ENCODE results near the gene ZNF692.

ZNF692 gene

GRCh38 chr1:248824301-248824700 is 34.6 kb downstream of the ZNF692 start:
- DNase-seq (ENCODE audit: low read depth) = no peak

GRCh38 chr1:248823517-248824001 is 35.3 kb downstream of the ZNF692 start:
- no peak for DNase-seq (ENCODE audit: low read depth)

GRCh38 chr1:248822148-248823032 is 36.5 kb downstream of the ZNF692 start:
- no peak for DNase-seq (ENCODE audit: low read depth)

- DNase-seq (ENCODE audit: low read depth) = no peak
Measured at GRCh38 chr1:248821641-248822040, 37.2 kb downstream of the ZNF692 start.

GRCh38 chr1:248821101-248821500 is 37.8 kb downstream of the ZNF692 start:
- no peak for DNase-seq (ENCODE audit: low read depth)

GRCh38 chr1:248820041-248820585 is 38.8 kb downstream of the ZNF692 start:
- no peak for DNase-seq (ENCODE audit: low read depth)

DNA sequence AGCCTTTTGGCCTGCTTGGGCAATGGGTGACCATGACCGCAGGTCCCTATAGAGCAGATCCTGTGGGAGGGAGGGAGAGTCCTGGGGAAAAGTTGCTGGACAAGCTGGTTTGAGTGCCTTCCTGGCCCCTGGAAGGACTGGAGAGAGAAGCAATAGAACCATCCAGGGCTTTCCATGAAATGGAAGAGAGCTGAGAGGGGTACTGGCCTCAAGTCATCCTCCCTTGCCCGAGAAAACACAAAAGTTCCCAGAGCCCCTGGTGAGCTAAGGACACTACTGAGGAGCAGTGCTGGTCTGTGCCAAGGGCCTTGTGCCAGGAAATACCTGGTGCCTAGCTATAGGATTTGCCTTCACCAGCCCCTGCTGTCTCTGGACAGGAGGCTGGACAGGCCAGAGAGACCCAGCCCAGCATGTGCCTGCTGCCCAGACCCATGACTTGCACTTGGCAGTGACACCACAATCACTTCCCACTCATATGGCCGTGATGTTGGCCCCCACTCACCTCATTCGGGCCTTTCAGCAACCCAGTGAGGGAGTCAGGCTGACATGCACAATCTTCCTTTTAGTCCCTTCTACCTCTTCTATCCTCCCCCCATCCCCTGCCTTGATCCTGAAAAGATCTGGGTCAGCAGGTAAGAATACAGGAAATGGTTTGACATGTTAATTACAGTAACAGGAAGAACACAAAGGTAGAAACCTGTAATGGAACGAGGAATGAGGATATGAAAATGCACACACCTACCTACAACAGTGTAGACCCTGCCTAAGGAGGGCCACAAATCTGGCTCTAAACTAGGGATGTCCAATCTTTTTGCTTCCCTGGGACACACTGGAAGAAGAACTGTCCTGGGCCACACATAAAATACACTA is 40.1 kb downstream of the ZNF692 start:
- no peak for DNase-seq (ENCODE audit: low read depth)

- DNase-seq (ENCODE audit: low read depth) = no peak
Measured at GRCh38 chr1:248817065-248817464, 41.8 kb downstream of the ZNF692 start.

- no peak for DNase-seq (ENCODE audit: low read depth)
Measured at GRCh38 chr1:248816042-248816851, 42.6 kb downstream of the ZNF692 start.

DNA sequence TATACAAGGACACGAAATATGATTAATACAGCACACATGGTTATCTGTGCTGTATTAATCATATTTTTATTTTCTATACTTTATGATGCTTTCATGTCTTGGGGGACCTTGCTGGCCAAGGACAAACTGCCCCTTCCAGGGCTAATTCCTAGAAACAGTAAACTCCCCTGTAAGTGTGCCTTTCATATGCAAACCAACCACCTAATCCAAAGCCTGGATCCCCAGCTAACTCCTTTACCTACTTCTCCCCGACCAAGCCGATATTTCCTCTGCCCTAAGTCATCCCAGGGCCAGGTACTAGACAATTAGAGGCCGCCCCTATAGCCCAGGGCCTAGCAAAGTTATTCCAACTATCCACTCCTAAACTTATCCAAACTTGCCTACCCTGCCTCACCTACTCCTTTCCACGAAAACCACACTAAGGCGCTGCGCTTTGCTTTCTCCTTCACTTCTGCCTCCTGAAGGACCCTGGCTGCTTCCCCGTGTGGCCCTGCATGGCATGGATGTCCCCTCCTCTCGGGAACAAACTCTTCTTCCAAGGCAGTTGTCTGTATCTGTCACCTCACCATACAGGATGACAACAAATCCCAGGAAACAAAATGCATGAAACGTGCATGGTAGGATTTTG is 43.4 kb downstream of the ZNF692 start:
- no peak for DNase-seq (ENCODE audit: low read depth)

DNA sequence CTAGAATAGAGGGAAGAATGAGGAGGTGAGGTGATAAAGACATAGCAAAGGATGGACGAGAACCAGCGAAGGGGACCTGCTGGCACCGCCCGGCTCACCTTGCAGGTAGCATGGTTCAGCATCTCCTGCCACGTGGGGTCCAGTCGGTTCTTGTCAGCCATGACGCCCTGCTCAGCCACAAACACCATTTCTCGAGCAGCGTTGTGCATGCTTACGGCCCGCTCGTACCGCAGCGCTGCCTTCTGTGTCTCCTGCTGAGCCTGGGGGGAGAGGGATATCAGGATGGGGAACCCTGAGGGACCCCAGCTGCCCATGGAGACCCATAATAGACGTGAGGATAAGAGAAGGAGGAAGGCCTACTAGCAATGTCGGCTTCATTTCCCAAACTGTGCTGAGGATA is 44.5 kb downstream of the ZNF692 start:
- DNase-seq (ENCODE audit: low read depth) = no peak

- DNase-seq (ENCODE audit: low read depth) = no peak
Measured at GRCh38 chr1:248813546-248813945, 45.3 kb downstream of the ZNF692 start.

- DNase-seq (ENCODE audit: low read depth) = no peak
Measured at GRCh38 chr1:248812736-248813425, 46.0 kb downstream of the ZNF692 start.

GRCh38 chr1:248811514-248812490 is 47.1 kb downstream of the ZNF692 start:
- no peak for DNase-seq (ENCODE audit: low read depth)

GRCh38 chr1:248810727-248811513 is 48.0 kb downstream of the ZNF692 start:
- no peak for DNase-seq (ENCODE audit: low read depth)

- no peak for DNase-seq (ENCODE audit: low read depth)
Measured at GRCh38 chr1:248810000-248810726, 48.7 kb downstream of the ZNF692 start.

GRCh38 chr1:248808876-248809275 is 50.0 kb downstream of the ZNF692 start:
- DNase-seq (ENCODE audit: low read depth) = no peak
